Liver (tissue), 9 donors: ENCODE data around the gene OTUB1. TPM values are rescaled to one million over a fixed set of nuclear protein-coding genes. Genes with fewer than 3 reads are reported as not detected.

Experiments
- DNase-seq: peaks from one replicate; pipeline ENCODE4 v3.0.0-alpha.2; 2017; ENCODE audit warnings: low spot score
- H3K27ac ChIP-seq, 2 donors: one replicate each; pipeline ENCODE4 v1.7.0; 2013; ENCODE audit warnings: inconsistent platforms in 2 of 2, low read length in 2 of 2, control low read depth in 1 of 2, low read depth in 1 of 2, mild to moderate bottlenecking in 1 of 2
- H3K27me3 ChIP-seq, 4 donors: one replicate each; pipeline versions ENCODE4 v1.6.1 to v1.7.0; 2013; ENCODE audit warnings: low read length in 3 of 4, inconsistent platforms in 1 of 4, mild to moderate bottlenecking in 1 of 4, moderate library complexity in 1 of 4; ENCODE audit not compliant: control insufficient read depth in 4 of 4, insufficient read depth in 4 of 4
- H3K36me3 ChIP-seq, 4 donors: one replicate each; pipeline versions ENCODE4 v1.6.1 to v1.7.0; 2013; ENCODE audit warnings: low read length in 3 of 4, mild to moderate bottlenecking in 3 of 4, low read depth in 1 of 4, moderate library complexity in 1 of 4; ENCODE audit not compliant: control insufficient read depth in 4 of 4, insufficient read depth in 3 of 4
- H3K4me1 ChIP-seq, 4 donors: one replicate each; pipeline versions ENCODE4 v1.6.1 to v1.7.0; 2013; ENCODE audit warnings: low read length in 3 of 4, mild to moderate bottlenecking in 3 of 4, moderate library complexity in 1 of 4; ENCODE audit not compliant: control insufficient read depth in 4 of 4, insufficient read depth in 4 of 4
- H3K4me3 ChIP-seq, 3 donors: one replicate each; pipeline versions ENCODE4 v1.6.1 to v1.7.0; 2013; ENCODE audit warnings: low read length in 3 of 3, control low read depth in 1 of 3, low read depth in 1 of 3, mild to moderate bottlenecking in 1 of 3
- H3K9ac ChIP-seq, 2 donors: one replicate each; pipeline ENCODE4 v1.7.0; 2013; ENCODE audit warnings: low read length in 2 of 2, mild to moderate bottlenecking in 2 of 2, moderate library complexity in 2 of 2, control low read depth in 1 of 2, low read depth in 1 of 2
- H3K9me3 ChIP-seq, 4 donors: one replicate each; pipeline versions ENCODE4 v1.6.1 to v1.7.0; 2013; ENCODE audit warnings: low read length in 3 of 4; ENCODE audit not compliant: control insufficient read depth in 4 of 4
- EGR1 ChIP-seq, 2 donors: IDR thresholded peaks; 2 replicates each; pipeline ENCODE4 v1.6.1; 2016 to 2018; ENCODE audit warnings: antibody characterized with exemption in 2 of 2, low read depth in 2 of 2
- FOXA2 ChIP-seq: IDR thresholded peaks from 2 replicates; pipeline ENCODE4 v1.6.1; 2016; ENCODE audit warnings: antibody characterized with exemption
- GABPA ChIP-seq, 2 donors: IDR thresholded peaks in 1 of 2; conservative IDR thresholded peaks in 1 of 2; 2 replicates each; pipeline ENCODE4 v1.6.1; 2016; ENCODE audit warnings: antibody characterized with exemption in 2 of 2, mild to moderate bottlenecking in 1 of 2, moderate library complexity in 1 of 2
- HNF4A ChIP-seq, 2 donors: conservative IDR thresholded peaks; 2 replicates each; pipeline ENCODE4 v1.6.1; 2016; ENCODE audit warnings: antibody characterized with exemption in 2 of 2, mild to moderate bottlenecking in 2 of 2
- HNF4G ChIP-seq: IDR thresholded peaks from 2 replicates; pipeline ENCODE4 v1.6.1; 2016; ENCODE audit warnings: antibody characterized with exemption
- JUND ChIP-seq, 2 donors: IDR thresholded peaks; 2 replicates each; pipeline ENCODE4 v1.6.1; 2016; ENCODE audit warnings: antibody characterized with exemption in 2 of 2
- NR2F2 ChIP-seq: IDR thresholded peaks from 2 replicates; pipeline ENCODE4 v1.6.1; 2016; ENCODE audit warnings: antibody characterized with exemption
- RAD21 ChIP-seq, 2 donors: IDR thresholded peaks; 2 replicates each; pipeline ENCODE4 v1.6.1; 2016; ENCODE audit warnings: antibody characterized with exemption in 2 of 2, mild to moderate bottlenecking in 2 of 2
- RXRA ChIP-seq, 2 donors: IDR thresholded peaks; 2 replicates each; pipeline ENCODE4 v1.6.1; 2017 to 2018; ENCODE audit warnings: antibody characterized with exemption in 2 of 2, mild to moderate bottlenecking in 1 of 2
- SP1 ChIP-seq: IDR thresholded peaks from 2 replicates; pipeline ENCODE4 v1.6.1; 2018; ENCODE audit warnings: antibody characterized with exemption, mild to moderate bottlenecking
- TAF1 ChIP-seq: conservative IDR thresholded peaks from 2 replicates; pipeline ENCODE4 v1.6.1; 2016; ENCODE audit warnings: antibody characterized with exemption, mild to moderate bottlenecking
- YY1 ChIP-seq: IDR thresholded peaks from 2 replicates; pipeline ENCODE4 v1.6.1; 2016; ENCODE audit warnings: antibody characterized with exemption, mild to moderate bottlenecking
- WGBS: extraction: QIAGEN DNeasy Blood & Tissue Kit; methylation state at CpG from one replicate; pipeline ENCODE4 v1.1.7; 2013; 5-methylcytosine and 5-hydroxymethylcytosine counted together
- polyA plus RNA-seq, 2 donors: library from polyadenylated mRNA; stranded (reverse) in 1 of 2; unstranded in 1 of 2; fragments of 200-250 nt in 1 of 2; fragments of >200 nt in 1 of 2; fragmentation: Nextera tagmentation in 1 of 2; extraction: Ambion mirVana in 1 of 2; gene quantifications; one replicate each; pipeline versions ENCODE4 v1.2.1 to v1.2.3, GENCODE V29; 2013 to 2015
- total RNA-seq, 2 donors: library from RNA; depleted of rRNA; stranded (reverse); fragments of >200 nt; gene quantifications; one replicate each; pipeline ENCODE4 v1.2.3, GENCODE V29; 2014
- TF ChIP-seq, protein P1 (sequence below): IDR thresholded peaks from 2 replicates; pipeline ENCODE4 v1.6.1; 2016; ENCODE audit warnings: antibody characterized with exemption
- TF ChIP-seq, protein P2 (sequence below): fragments of 150-350 bp; IDR thresholded peaks from 2 replicates; pipeline ENCODE4 v1.5.1; 2017; ENCODE audit warnings: improper control_type of control experiment, low read depth, low read length; ENCODE audit not compliant: missing input control
- TF ChIP-seq, protein P3 (sequence below): IDR thresholded peaks from 2 replicates; pipeline ENCODE4 v1.6.1; 2016; ENCODE audit warnings: antibody characterized with exemption
- TF ChIP-seq, protein P4 (sequence below): IDR thresholded peaks from 2 replicates; pipeline ENCODE4 v1.6.1; 2016; ENCODE audit warnings: antibody characterized with exemption, mild to moderate bottlenecking
- donor health status: healthy.
- donor health status: healthy.
- donor health status: healthy.
- donor health status: healthy.
- donor health status: healthy.

Gene OTUB1
- total and polyA plus RNA-seq, 4 donors = 18.8 to 44.6 (median 28.5) TPM

DNA sequence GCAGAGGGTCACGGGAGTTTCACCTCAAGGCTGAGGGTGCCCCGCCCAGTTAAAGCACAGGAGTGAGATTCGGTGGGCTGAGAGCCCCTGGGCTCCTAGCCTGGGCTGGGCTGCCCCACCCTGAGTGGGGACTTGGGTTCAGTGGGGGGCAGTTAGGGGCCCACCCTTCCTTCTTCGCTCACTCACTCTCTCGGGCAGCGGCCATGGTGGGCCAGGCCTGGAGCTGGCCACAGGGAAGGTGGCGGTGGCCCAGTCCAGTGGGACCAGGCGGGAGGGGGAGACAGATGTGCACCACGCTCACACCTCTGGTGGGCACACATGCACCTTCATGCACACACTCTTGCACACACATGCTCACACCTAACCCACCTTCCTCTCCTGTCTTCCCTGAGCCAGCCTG lies 55.6 kb downstream of the OTUB1 start:
- peaks cover 0 to 3% (median 0%) of the 10 kb centered on the region in 4 donors for H3K27me3 ChIP-seq
- no peaks in the 10 kb centered on the region for H3K9me3 ChIP-seq
- WGBS = 94% methylated on average over 9 of the region's 9 CpGs
- no peak for TF ChIP-seq RXRA (IDR thresholded peaks at IDR 0.05)
- no peak for TF ChIP-seq EGR1 (IDR thresholded peaks at IDR 0.05; ENCODE audit: low read depth in 2 of 2)
- no peak for TF ChIP-seq HNF4G
- H3K27ac ChIP-seq = no peak overlapping the region
- H3K9ac ChIP-seq = no peak overlapping the region
- no peaks in the 10 kb centered on the region for H3K36me3 ChIP-seq
- peaks cover 0 to 8% (median 3%) of the 10 kb centered on the region in 4 donors for H3K4me1 ChIP-seq
- DNase-seq = no peak
- no peak overlapping the region for H3K4me3 ChIP-seq

DNA sequence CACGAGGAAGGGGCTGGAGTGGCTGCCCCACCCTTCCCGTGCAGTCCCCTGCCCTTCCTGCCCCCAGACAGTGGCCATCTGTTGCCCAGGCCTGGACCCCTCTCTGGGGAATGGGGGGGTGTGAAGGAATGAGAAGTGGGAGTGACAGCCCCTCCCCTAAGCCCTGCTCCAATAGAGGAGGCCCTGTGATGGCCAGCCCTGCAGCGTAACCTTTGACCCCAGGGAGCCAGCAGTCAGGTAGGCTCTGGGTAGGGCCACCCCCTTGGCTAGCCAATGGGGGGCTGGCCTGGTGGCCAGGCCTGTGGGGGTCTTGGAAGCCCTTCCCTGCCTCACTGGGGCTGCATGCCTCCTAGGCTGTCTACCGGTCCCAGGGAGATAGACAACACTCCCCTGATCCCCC lies 56.1 kb downstream of the OTUB1 start:
- Histone ChIP-seq H3K4me1 (peaks cover 0 to 6% (median under 1%) of the 10 kb centered on the region in 4 donors), H3K27me3 (peaks cover 0 to 3% (median 0%) of the 10 kb centered on the region in 4 donors), H3K36me3 (no peaks in the 10 kb centered on the region), H3K9ac (no peak overlapping the region), H3K27ac (no peak overlapping the region), H3K4me3 (no peak overlapping the region), H3K9me3 (no peaks in the 10 kb centered on the region)
- 85% methylated on average over 4 of the region's 4 CpGs for WGBS
- no peak for DNase-seq
- TF ChIP-seq, protein P1, sequence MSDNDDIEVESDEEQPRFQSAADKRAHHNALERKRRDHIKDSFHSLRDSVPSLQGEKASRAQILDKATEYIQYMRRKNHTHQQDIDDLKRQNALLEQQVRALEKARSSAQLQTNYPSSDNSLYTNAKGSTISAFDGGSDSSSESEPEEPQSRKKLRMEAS = no peak
- no peak for TF ChIP-seq HNF4A (conservative IDR thresholded peaks at IDR 0.05)
- no peak for TF ChIP-seq FOXA2
- TF ChIP-seq TAF1 = no peak
- TF ChIP-seq YY1 = no peak
- TF ChIP-seq, protein P2, sequence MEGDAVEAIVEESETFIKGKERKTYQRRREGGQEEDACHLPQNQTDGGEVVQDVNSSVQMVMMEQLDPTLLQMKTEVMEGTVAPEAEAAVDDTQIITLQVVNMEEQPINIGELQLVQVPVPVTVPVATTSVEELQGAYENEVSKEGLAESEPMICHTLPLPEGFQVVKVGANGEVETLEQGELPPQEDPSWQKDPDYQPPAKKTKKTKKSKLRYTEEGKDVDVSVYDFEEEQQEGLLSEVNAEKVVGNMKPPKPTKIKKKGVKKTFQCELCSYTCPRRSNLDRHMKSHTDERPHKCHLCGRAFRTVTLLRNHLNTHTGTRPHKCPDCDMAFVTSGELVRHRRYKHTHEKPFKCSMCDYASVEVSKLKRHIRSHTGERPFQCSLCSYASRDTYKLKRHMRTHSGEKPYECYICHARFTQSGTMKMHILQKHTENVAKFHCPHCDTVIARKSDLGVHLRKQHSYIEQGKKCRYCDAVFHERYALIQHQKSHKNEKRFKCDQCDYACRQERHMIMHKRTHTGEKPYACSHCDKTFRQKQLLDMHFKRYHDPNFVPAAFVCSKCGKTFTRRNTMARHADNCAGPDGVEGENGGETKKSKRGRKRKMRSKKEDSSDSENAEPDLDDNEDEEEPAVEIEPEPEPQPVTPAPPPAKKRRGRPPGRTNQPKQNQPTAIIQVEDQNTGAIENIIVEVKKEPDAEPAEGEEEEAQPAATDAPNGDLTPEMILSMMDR = no peak
- TF ChIP-seq EGR1 (IDR thresholded peaks at IDR 0.05; ENCODE audit: low read depth in 2 of 2) = no peak
- no peak for TF ChIP-seq HNF4G
- TF ChIP-seq RXRA (IDR thresholded peaks at IDR 0.05) = no peak
- TF ChIP-seq, protein P3, sequence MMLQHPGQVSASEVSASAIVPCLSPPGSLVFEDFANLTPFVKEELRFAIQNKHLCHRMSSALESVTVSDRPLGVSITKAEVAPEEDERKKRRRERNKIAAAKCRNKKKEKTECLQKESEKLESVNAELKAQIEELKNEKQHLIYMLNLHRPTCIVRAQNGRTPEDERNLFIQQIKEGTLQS = no peak

DNA sequence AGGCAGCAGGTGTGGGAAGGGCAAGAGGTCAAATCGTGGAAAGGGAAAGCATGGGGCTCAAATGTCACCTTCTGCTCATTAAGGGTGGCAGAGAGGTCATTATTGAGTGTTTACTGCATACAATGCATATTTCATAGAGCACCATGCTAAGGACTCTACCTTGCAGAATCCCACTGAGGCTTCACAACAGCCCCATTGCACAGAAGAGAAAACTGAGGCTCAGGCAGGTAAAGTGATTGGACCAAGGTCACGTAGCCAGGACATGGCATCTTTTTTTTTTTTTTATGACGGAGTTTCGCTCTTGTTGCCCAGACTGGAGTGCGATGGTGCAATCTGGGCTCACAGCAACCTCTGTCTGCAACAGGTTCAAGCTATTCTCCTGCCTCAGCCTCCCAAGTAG lies 57.3 kb downstream of the OTUB1 start:
- H3K4me3 ChIP-seq = no peak overlapping the region
- no peaks in the 10 kb centered on the region for H3K27me3 ChIP-seq
- no peak overlapping the region for H3K9ac ChIP-seq
- no peaks in the 10 kb centered on the region for H3K36me3 ChIP-seq
- H3K4me1 ChIP-seq = peaks cover 0 to 6% (median 0%) of the 10 kb centered on the region in 4 donors
- 87% methylated on average over 5 of the region's 5 CpGs for WGBS
- H3K9me3 ChIP-seq = no peaks in the 10 kb centered on the region
- no peak for DNase-seq
- no peak overlapping the region for H3K27ac ChIP-seq
- no peak for TF ChIP-seq RXRA (IDR thresholded peaks at IDR 0.05)
- no peak for TF ChIP-seq FOXA2
- no peak for TF ChIP-seq HNF4G
- no peak for TF ChIP-seq RAD21 (IDR thresholded peaks at IDR 0.05)
- no peak for TF ChIP-seq HNF4A (conservative IDR thresholded peaks at IDR 0.05)
- TF ChIP-seq YY1 = no peak
- TF ChIP-seq, protein P3 = no peak
- TF ChIP-seq, protein P4, sequence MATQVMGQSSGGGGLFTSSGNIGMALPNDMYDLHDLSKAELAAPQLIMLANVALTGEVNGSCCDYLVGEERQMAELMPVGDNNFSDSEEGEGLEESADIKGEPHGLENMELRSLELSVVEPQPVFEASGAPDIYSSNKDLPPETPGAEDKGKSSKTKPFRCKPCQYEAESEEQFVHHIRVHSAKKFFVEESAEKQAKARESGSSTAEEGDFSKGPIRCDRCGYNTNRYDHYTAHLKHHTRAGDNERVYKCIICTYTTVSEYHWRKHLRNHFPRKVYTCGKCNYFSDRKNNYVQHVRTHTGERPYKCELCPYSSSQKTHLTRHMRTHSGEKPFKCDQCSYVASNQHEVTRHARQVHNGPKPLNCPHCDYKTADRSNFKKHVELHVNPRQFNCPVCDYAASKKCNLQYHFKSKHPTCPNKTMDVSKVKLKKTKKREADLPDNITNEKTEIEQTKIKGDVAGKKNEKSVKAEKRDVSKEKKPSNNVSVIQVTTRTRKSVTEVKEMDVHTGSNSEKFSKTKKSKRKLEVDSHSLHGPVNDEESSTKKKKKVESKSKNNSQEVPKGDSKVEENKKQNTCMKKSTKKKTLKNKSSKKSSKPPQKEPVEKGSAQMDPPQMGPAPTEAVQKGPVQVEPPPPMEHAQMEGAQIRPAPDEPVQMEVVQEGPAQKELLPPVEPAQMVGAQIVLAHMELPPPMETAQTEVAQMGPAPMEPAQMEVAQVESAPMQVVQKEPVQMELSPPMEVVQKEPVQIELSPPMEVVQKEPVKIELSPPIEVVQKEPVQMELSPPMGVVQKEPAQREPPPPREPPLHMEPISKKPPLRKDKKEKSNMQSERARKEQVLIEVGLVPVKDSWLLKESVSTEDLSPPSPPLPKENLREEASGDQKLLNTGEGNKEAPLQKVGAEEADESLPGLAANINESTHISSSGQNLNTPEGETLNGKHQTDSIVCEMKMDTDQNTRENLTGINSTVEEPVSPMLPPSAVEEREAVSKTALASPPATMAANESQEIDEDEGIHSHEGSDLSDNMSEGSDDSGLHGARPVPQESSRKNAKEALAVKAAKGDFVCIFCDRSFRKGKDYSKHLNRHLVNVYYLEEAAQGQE = no peak
- no peak for TF ChIP-seq JUND (IDR thresholded peaks at IDR 0.05)
- TF ChIP-seq, protein P2 = no peak
- TF ChIP-seq SP1 = no peak
- TF ChIP-seq, protein P1 = no peak
- TF ChIP-seq GABPA (IDR thresholded peaks at IDR 0.05 in 1 of 2, conservative IDR thresholded peaks at IDR 0.05 in 1 of 2) = no peak
- no peak for TF ChIP-seq NR2F2
